ENCODE data around the gene ZNF429.
"Not testable (repeated sequence)": the region's sequence is repeated elsewhere in the genome, so short reads cannot be mapped to it uniquely, and the experiment has no call there.

Gene ZNF429

DNA sequence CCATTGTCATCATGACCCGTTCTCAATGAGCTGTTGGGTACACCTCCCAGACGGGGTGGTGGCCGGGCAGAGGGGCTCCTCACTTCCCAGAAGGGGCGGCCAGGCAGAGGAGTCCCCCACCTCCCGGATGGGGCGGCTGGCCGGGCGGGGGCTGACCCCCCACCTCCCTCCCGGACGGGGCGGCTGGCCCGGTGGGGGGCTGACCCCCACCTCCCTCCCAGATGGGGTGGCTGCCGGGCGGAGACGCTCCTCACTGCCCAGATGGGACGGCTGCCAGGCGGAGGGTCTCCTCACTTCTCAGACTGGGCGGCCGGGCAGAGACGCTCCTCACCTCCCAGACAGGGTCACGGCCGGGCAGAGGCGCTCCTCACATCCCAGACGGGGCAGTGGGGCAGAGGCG, 5.7 kb downstream of the ZNF429 start:
- peaks cover 0 to 48% (median 33%) of the 10 kb centered on the region in 5 donors for H3K4me1 ChIP-seq (ENCODE audit: control insufficient read depth in 5 of 5, insufficient read depth in 5 of 5, low read length in 5 of 5)
- not testable (repeated sequence) for H3K36me3 ChIP-seq (ENCODE audit: control insufficient read depth in 5 of 5, insufficient read depth in 5 of 5, low read length in 5 of 5); H3K4me3 ChIP-seq (ENCODE audit: low read depth in 1 of 5, low read length in 5 of 5); H3K27ac ChIP-seq (ENCODE audit: low read depth, low read length); H3K9ac ChIP-seq (ENCODE audit: low read length in 5 of 5); H3K27me3 ChIP-seq (ENCODE audit: control insufficient read depth in 5 of 5, insufficient read depth in 4 of 5, low read length in 5 of 5); H3K9me3 ChIP-seq (ENCODE audit: control insufficient read depth in 5 of 5, low read length in 5 of 5)

DNA sequence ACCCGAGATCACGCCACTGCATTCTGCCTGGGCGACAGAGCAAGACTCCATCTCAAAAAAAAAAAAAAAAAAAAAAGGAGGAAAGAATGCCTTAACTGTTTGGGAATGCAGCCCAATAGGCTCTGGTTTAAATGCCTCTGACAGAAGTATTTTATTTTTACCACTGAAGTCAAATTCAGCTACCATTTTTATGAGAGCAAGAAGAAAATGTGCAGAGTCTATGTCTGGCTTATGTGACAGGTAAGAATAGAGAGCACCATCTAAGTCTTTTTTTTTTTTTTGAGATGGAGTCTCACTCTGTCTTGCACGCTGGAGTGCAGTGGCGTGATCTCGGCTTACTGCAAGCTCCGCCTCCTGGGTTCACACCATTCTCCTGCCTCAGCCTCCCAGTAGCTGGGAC, 7.2 kb downstream of the ZNF429 start:
- H3K27ac ChIP-seq (ENCODE audit: low read depth, low read length); H3K9me3 ChIP-seq (ENCODE audit: control insufficient read depth in 5 of 5, low read length in 5 of 5); H3K36me3 ChIP-seq (ENCODE audit: control insufficient read depth in 5 of 5, insufficient read depth in 5 of 5, low read length in 5 of 5); H3K4me3 ChIP-seq (ENCODE audit: low read depth in 1 of 5, low read length in 5 of 5); H3K9ac ChIP-seq (ENCODE audit: low read length in 5 of 5); H3K27me3 ChIP-seq (ENCODE audit: control insufficient read depth in 5 of 5, insufficient read depth in 4 of 5, low read length in 5 of 5): not testable (repeated sequence)
- H3K4me1 ChIP-seq (ENCODE audit: control insufficient read depth in 5 of 5, insufficient read depth in 5 of 5, low read length in 5 of 5): peaks cover 0 to 38% (median 19%) of the 10 kb centered on the region in 5 donors

DNA sequence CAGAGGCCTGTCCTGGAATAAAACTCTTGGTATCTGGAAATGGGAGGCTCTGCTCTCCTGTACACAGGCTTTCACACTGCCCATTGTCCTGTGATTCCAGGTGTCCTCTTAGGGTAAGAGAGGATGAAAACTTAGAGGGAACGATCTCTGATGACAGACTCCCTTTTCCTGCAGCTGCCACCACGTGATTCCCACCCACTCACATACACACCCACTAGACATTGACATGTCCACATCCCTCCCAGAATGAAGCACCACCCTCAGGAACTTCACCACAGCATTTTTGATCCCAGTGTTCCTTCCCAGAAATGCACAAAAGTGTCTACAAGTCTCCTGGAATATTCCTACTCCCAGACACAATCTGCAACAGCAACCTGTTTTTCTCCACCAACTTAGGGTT, 8.2 kb downstream of the ZNF429 start:
- Histone ChIP-seq H3K9me3 (ENCODE audit: control insufficient read depth in 5 of 5, low read length in 5 of 5) (peaks cover 0 to under 1% (median 0%) of the 10 kb centered on the region in 5 donors), H3K4me3 (ENCODE audit: low read depth in 1 of 5, low read length in 5 of 5) (no peak overlapping the region), H3K27me3 (ENCODE audit: control insufficient read depth in 5 of 5, insufficient read depth in 4 of 5, low read length in 5 of 5) (no peaks in the 10 kb centered on the region), H3K36me3 (ENCODE audit: control insufficient read depth in 5 of 5, insufficient read depth in 5 of 5, low read length in 5 of 5) (peaks cover under 1 to 1% (median under 1%) of the 10 kb centered on the region in 5 donors), H3K9ac (ENCODE audit: low read length in 5 of 5) (peak overlapping the region in 1 of 5 donors; percentile 60), H3K4me1 (ENCODE audit: control insufficient read depth in 5 of 5, insufficient read depth in 5 of 5, low read length in 5 of 5) (peaks cover 0 to 29% (median 11%) of the 10 kb centered on the region in 5 donors), H3K27ac (ENCODE audit: low read depth, low read length) (no peak overlapping the region)

DNA sequence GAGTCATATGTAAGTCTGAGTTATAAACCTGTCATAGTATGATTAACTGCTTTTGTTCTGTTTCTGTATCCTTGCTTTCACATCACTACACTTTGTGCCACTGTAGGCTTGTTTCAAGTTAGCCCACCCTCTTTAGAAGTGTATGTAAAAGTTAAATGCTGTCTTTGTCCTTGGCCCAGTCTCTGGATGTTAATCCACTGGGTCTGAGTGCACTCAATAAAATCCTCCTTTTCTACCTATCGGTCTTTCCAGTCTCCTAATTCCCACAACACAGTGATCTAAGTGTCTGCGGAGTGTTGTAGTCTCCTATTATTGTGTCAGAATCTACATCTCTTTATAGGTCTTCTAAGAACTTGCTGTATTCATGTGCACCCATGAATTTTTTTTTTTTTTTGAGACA, 14.1 kb downstream of the ZNF429 start:
- H3K36me3 ChIP-seq (ENCODE audit: control insufficient read depth in 5 of 5, insufficient read depth in 5 of 5, low read length in 5 of 5): peaks cover 18 to 43% (median 33%) of the 10 kb centered on the region in 5 donors

DNA sequence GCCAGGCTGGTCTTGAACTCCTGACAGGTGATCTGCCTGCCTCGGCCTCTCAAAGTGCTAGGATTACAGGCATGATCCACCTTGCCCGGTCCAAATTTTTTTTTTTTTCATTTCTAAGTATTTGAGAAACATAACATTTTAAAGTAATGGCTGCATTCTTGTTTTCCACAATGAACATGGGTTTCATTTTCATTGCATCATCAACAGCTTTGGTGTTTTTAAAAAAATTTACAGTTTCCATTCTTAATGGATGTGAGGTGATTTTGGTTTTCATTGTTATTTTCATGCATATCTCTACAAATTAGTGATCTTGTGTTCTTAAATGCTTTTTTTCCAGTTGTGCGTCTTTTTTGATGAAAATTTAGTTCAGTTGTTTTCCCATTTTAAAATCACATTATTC, 27.5 kb downstream of the ZNF429 start:
- Histone ChIP-seq H3K4me1 (ENCODE audit: control insufficient read depth in 5 of 5, insufficient read depth in 5 of 5, low read length in 5 of 5) (no peaks in the 10 kb centered on the region), H3K27ac (ENCODE audit: low read depth, low read length) (no peak overlapping the region), H3K9ac (ENCODE audit: low read length in 5 of 5) (no peak overlapping the region), H3K9me3 (ENCODE audit: control insufficient read depth in 5 of 5, low read length in 5 of 5) (peaks cover 10 to 30% (median 25%) of the 10 kb centered on the region in 5 donors), H3K27me3 (ENCODE audit: control insufficient read depth in 5 of 5, insufficient read depth in 4 of 5, low read length in 5 of 5) (no peaks in the 10 kb centered on the region), H3K36me3 (ENCODE audit: control insufficient read depth in 5 of 5, insufficient read depth in 5 of 5, low read length in 5 of 5) (peaks cover 33 to 54% (median 45%) of the 10 kb centered on the region in 5 donors), H3K4me3 (ENCODE audit: low read depth in 1 of 5, low read length in 5 of 5) (no peak overlapping the region)

More for the DNA sequence above, 14.1 kb downstream of the ZNF429 start:
- H3K9me3 ChIP-seq (ENCODE audit: control insufficient read depth in 5 of 5, low read length in 5 of 5): peaks cover 11 to 25% (median 11%) of the 10 kb centered on the region in 5 donors
- H3K4me3 ChIP-seq (ENCODE audit: low read depth in 1 of 5, low read length in 5 of 5): peak overlapping the region in 4 of 5 donors; percentile 22 to 48 (median 36)
- H3K9ac ChIP-seq (ENCODE audit: low read length in 5 of 5): no peak overlapping the region
- H3K27me3 ChIP-seq (ENCODE audit: control insufficient read depth in 5 of 5, insufficient read depth in 4 of 5, low read length in 5 of 5): no peaks in the 10 kb centered on the region
- H3K4me1 ChIP-seq (ENCODE audit: control insufficient read depth in 5 of 5, insufficient read depth in 5 of 5, low read length in 5 of 5): no peaks in the 10 kb centered on the region
- no peak overlapping the region for H3K27ac ChIP-seq (ENCODE audit: low read depth, low read length)

DNA sequence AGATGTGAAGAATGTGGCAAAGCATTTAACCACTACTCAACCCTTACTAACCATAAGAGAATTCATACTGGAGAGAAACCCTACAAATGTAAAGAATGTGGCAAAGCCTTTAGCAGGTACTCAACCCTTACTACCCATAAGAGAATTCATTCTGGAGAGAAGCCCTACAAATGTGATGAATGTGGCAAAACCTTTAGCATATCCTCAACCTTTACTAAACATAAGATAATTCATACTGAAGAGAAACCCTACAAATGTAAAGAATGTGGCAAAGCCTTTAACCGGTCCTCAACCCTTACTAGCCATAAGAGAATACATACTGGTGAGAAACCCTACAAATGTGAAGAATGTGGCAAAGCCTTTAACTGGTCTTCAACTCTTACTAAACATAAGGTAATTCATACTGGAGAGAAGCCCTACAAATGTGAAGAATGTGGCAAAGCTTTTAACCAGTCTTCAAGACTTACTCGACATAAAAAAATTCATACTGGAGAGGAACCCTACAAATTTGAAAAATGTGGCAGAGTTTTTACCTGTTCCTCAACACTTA, 31.4 kb downstream of the ZNF429 start:
- H3K4me1 ChIP-seq (ENCODE audit: control insufficient read depth in 5 of 5, insufficient read depth in 5 of 5, low read length in 5 of 5); H3K9ac ChIP-seq (ENCODE audit: low read length in 5 of 5); H3K27me3 ChIP-seq (ENCODE audit: control insufficient read depth in 5 of 5, insufficient read depth in 4 of 5, low read length in 5 of 5); H3K27ac ChIP-seq (ENCODE audit: low read depth, low read length): not testable (repeated sequence)
- Histone ChIP-seq H3K9me3 (ENCODE audit: control insufficient read depth in 5 of 5, low read length in 5 of 5) (peaks cover 10 to 32% (median 30%) of the 10 kb centered on the region in 5 donors), H3K36me3 (ENCODE audit: control insufficient read depth in 5 of 5, insufficient read depth in 5 of 5, low read length in 5 of 5) (peaks cover 24 to 41% (median 32%) of the 10 kb centered on the region in 5 donors), H3K4me3 (ENCODE audit: low read depth in 1 of 5, low read length in 5 of 5) (peak overlapping the region in 4 of 5 donors; percentile 14 to 53 (median 26))

DNA sequence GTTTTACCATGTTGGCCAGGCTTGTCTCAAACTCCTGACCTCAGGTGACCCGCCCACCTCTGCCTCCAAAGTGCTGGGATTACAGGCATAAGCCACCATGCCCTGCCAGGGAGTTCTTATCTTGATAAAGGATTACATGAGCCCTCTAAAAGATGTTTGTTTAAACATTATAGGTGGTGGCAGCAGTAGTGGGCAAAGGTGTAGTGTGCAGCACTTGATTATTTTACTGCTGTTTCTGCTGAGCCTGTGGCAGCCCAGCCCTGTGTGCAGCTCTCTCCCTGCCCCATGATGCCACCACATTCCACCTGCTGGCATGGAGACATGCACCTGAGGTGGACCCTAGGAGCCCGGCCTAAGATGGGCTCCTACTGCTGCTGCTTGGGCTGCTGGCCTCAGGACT, 54.0 kb downstream of the ZNF429 start:
- Histone ChIP-seq H3K4me3 (ENCODE audit: low read depth in 1 of 5, low read length in 5 of 5) (no peak overlapping the region), H3K4me1 (ENCODE audit: control insufficient read depth in 5 of 5, insufficient read depth in 5 of 5, low read length in 5 of 5) (no peaks in the 10 kb centered on the region), H3K27me3 (ENCODE audit: control insufficient read depth in 5 of 5, insufficient read depth in 4 of 5, low read length in 5 of 5) (no peaks in the 10 kb centered on the region), H3K9ac (ENCODE audit: low read length in 5 of 5) (no peak overlapping the region), H3K27ac (ENCODE audit: low read depth, low read length) (no peak overlapping the region), H3K36me3 (ENCODE audit: control insufficient read depth in 5 of 5, insufficient read depth in 5 of 5, low read length in 5 of 5) (peaks cover 0 to 24% (median 18%) of the 10 kb centered on the region in 5 donors), H3K9me3 (ENCODE audit: control insufficient read depth in 5 of 5, low read length in 5 of 5) (peaks cover 0 to 34% (median 24%) of the 10 kb centered on the region in 5 donors)

DNA sequence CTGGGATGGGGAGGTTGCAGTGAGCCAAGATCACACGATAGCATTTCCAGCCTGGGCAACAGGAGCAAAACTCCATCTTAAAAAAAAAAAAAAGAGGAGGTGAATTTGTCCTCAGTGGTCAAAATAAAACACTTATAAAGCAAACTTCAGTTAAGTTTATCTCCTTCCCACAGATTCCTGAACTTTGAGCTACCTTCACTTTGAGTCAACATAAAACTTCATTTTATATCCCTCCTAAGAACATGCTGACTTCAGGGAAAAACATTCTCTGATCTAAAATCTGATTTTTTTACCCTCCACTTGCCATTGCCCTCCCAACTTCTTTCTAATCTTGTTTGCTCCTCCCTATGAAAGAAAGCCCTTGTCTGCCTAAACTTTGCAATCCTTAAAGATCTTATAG, 59.0 kb downstream of the ZNF429 start:
- no peak overlapping the region for H3K4me3 ChIP-seq (ENCODE audit: low read depth in 1 of 5, low read length in 5 of 5)

DNA sequence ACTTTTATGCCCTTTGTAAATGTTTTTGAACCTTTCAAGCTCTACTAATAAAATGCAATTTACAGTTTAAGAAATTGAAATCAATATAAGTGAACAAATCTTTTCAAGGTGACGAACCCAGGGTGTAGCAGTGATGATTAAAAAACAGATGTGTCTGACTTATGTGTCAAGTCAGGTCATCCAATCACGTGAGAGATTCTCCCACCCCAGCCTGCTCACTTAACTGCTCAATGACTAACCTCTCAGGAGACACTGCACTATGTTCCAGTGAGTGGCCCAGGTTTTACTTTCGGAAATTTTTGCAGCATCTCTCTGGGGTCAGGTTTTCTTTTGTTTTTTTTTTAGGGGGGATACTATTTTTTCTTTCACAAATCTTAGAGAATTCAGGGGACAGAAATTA, 60.7 kb downstream of the ZNF429 start:
- H3K27me3 ChIP-seq (ENCODE audit: control insufficient read depth in 5 of 5, insufficient read depth in 4 of 5, low read length in 5 of 5): no peaks in the 10 kb centered on the region
- peaks cover 0 to 5% (median 2%) of the 10 kb centered on the region in 5 donors for H3K9me3 ChIP-seq (ENCODE audit: control insufficient read depth in 5 of 5, low read length in 5 of 5)
- peaks cover 0 to 27% (median 4%) of the 10 kb centered on the region in 5 donors for H3K4me1 ChIP-seq (ENCODE audit: control insufficient read depth in 5 of 5, insufficient read depth in 5 of 5, low read length in 5 of 5)
- H3K9ac ChIP-seq (ENCODE audit: low read length in 5 of 5): no peak overlapping the region
- no peak overlapping the region for H3K27ac ChIP-seq (ENCODE audit: low read depth, low read length)
- H3K36me3 ChIP-seq (ENCODE audit: control insufficient read depth in 5 of 5, insufficient read depth in 5 of 5, low read length in 5 of 5): peaks cover 0 to 5% (median 4%) of the 10 kb centered on the region in 5 donors
- H3K4me3 ChIP-seq (ENCODE audit: low read depth in 1 of 5, low read length in 5 of 5): no peak overlapping the region

More for the DNA sequence above, 59.0 kb downstream of the ZNF429 start:
- peaks cover 0 to 22% (median 4%) of the 10 kb centered on the region in 5 donors for H3K4me1 ChIP-seq (ENCODE audit: control insufficient read depth in 5 of 5, insufficient read depth in 5 of 5, low read length in 5 of 5)
- H3K27ac ChIP-seq (ENCODE audit: low read depth, low read length): no peak overlapping the region
- H3K27me3 ChIP-seq (ENCODE audit: control insufficient read depth in 5 of 5, insufficient read depth in 4 of 5, low read length in 5 of 5): no peaks in the 10 kb centered on the region
- H3K36me3 ChIP-seq (ENCODE audit: control insufficient read depth in 5 of 5, insufficient read depth in 5 of 5, low read length in 5 of 5): peaks cover 0 to 7% (median 4%) of the 10 kb centered on the region in 5 donors
- peaks cover 0 to 10% (median 8%) of the 10 kb centered on the region in 5 donors for H3K9me3 ChIP-seq (ENCODE audit: control insufficient read depth in 5 of 5, low read length in 5 of 5)
- H3K9ac ChIP-seq (ENCODE audit: low read length in 5 of 5): no peak overlapping the region

DNA sequence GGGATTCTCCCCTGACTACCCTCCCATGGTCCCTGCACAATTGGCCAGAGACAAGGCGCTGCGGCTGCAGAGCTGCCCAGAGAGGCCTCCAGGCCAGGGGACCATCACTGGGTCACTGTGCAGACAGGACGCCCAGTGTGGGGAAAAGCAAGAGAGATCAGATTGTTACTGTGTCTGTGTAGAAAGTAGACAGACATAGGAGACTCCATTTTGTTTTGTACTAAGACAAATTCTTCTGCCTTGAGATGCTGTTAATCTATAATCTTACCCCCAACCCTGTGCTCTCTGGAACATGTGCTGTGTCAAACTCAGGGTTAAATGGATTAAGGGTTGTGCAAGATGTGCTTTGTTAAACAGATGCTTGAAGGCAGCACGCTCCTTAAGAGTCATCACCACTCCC, 62.4 kb downstream of the ZNF429 start:
- not testable (repeated sequence) for H3K27me3 ChIP-seq (ENCODE audit: control insufficient read depth in 5 of 5, insufficient read depth in 4 of 5, low read length in 5 of 5); H3K9me3 ChIP-seq (ENCODE audit: control insufficient read depth in 5 of 5, low read length in 5 of 5); H3K36me3 ChIP-seq (ENCODE audit: control insufficient read depth in 5 of 5, insufficient read depth in 5 of 5, low read length in 5 of 5); H3K27ac ChIP-seq (ENCODE audit: low read depth, low read length)
- Histone ChIP-seq H3K9ac (ENCODE audit: low read length in 5 of 5) (peak overlapping the region in 1 of 5 donors; percentile 14), H3K4me1 (ENCODE audit: control insufficient read depth in 5 of 5, insufficient read depth in 5 of 5, low read length in 5 of 5) (peaks cover 0 to 27% (median 4%) of the 10 kb centered on the region in 5 donors), H3K4me3 (ENCODE audit: low read depth in 1 of 5, low read length in 5 of 5) (peak overlapping the region in 2 of 5 donors; percentile 73 to 89)

Data from subcutaneous abdominal adipose tissue (tissue), 5 donors.